Neural crest cell (in vitro differentiated cells): ENCODE data around the gene ARL1. TPM values are rescaled to one million over a fixed set of nuclear protein-coding genes. Genes with fewer than 3 reads are reported as not detected.

Source experiments
- DNase-seq: peaks from one replicate; pipeline ENCODE4 v3.0.0; 2021; ENCODE audit warnings: low read depth, mixed read lengths, low spot score
- H3K27ac Mint-ChIP-seq: one replicate; pipeline ENCODE4 v1.8.0; 2021; ENCODE audit warnings: mild to moderate bottlenecking, mixed read lengths; ENCODE audit not compliant: unreplicated experiment
- H3K27me3 Mint-ChIP-seq: 2 replicates; pipeline ENCODE4 v1.8.0; 2021; ENCODE audit warnings: low read depth, mild to moderate bottlenecking, mixed read lengths
- H3K36me3 Mint-ChIP-seq: 2 replicates; pipeline ENCODE4 v1.8.0; 2021; ENCODE audit warnings: low read depth, mild to moderate bottlenecking, mixed read lengths
- H3K4me1 Mint-ChIP-seq: 2 replicates; pipeline ENCODE4 v1.8.0; 2021; ENCODE audit warnings: mixed read lengths
- H3K4me3 Mint-ChIP-seq: one replicate; pipeline ENCODE4 v1.8.0; 2021; ENCODE audit warnings: mild to moderate bottlenecking, mixed read lengths
- H3K9me3 Mint-ChIP-seq: 2 replicates; pipeline ENCODE4 v1.8.0; 2021; ENCODE audit warnings: mixed read lengths
- CTCF ChIP-seq: fragments of 200-600 bp; sonication (generic); conservative IDR thresholded peaks from 2 replicates; pipeline ENCODE4 v1.5.0; 2021; ENCODE audit warnings: antibody characterized with exemption, mild to moderate bottlenecking
- total RNA-seq: library from RNA; stranded (reverse); gene quantifications from 2 replicates; pipeline ENCODE4 v1.2.1, GENCODE V29; 2021

The ARL1 gene
- total RNA-seq, 1 donor from 2014 or later, result 53.3 TPM

- Mint-ChIP-seq H3K9me3 (no peaks in the 10 kb centered on the region), H3K4me3 (no peak overlapping the region), H3K27me3 (no peaks in the 10 kb centered on the region), H3K27ac (no peak overlapping the region), H3K36me3 (peaks cover 25% of the 10 kb centered on the region), H3K4me1 (no peaks in the 10 kb centered on the region)
- no peak for TF ChIP-seq CTCF
- DNase-seq, result no peak
Measured at GRCh38 chr12:101379149-101379548, 28.4 kb downstream of the ARL1 start.

GRCh38 chr12:101375573-101375972 is 32.0 kb downstream of the ARL1 start:
- H3K27ac Mint-ChIP-seq, result no peak overlapping the region
- H3K36me3 Mint-ChIP-seq, result peaks cover 31% of the 10 kb centered on the region
- no peak for TF ChIP-seq CTCF
- H3K4me3 Mint-ChIP-seq, result no peak overlapping the region
- H3K4me1 Mint-ChIP-seq, result no peaks in the 10 kb centered on the region
- no peaks in the 10 kb centered on the region for H3K9me3 Mint-ChIP-seq
- no peaks in the 10 kb centered on the region for H3K27me3 Mint-ChIP-seq
- no peak for DNase-seq

- DNase-seq, result no peak
- no peak for TF ChIP-seq CTCF
- H3K4me1 Mint-ChIP-seq, result no peaks in the 10 kb centered on the region
- H3K36me3 Mint-ChIP-seq, result peaks cover 25% of the 10 kb centered on the region
- H3K4me3 Mint-ChIP-seq, result no peak overlapping the region
- H3K27me3 Mint-ChIP-seq, result no peaks in the 10 kb centered on the region
- H3K9me3 Mint-ChIP-seq, result no peaks in the 10 kb centered on the region
- no peak overlapping the region for H3K27ac Mint-ChIP-seq
Measured at GRCh38 chr12:101372431-101372830, 35.1 kb downstream of the ARL1 start.

GRCh38 chr12:101368016-101368415 is 39.6 kb downstream of the ARL1 start:
- Mint-ChIP-seq H3K27ac (no peak overlapping the region), H3K27me3 (no peaks in the 10 kb centered on the region), H3K4me3 (no peak overlapping the region), H3K36me3 (peaks cover 23% of the 10 kb centered on the region), H3K4me1 (no peaks in the 10 kb centered on the region), H3K9me3 (no peaks in the 10 kb centered on the region)
- TF ChIP-seq CTCF, result no peak
- DNase-seq, result no peak

GRCh38 chr12:101361455-101361854 is 46.1 kb downstream of the ARL1 start:
- Mint-ChIP-seq H3K4me1 (no peaks in the 10 kb centered on the region), H3K36me3 (peaks cover 9% of the 10 kb centered on the region), H3K27me3 (no peaks in the 10 kb centered on the region), H3K9me3 (no peaks in the 10 kb centered on the region), H3K27ac (no peak overlapping the region), H3K4me3 (no peak overlapping the region)
- no peak for TF ChIP-seq CTCF
- DNase-seq, result no peak

- H3K4me1 Mint-ChIP-seq, result no peaks in the 10 kb centered on the region
- H3K27me3 Mint-ChIP-seq, result no peaks in the 10 kb centered on the region
- peaks cover 11% of the 10 kb centered on the region for H3K36me3 Mint-ChIP-seq
- DNase-seq, result no peak
- no peak for TF ChIP-seq CTCF
- no peaks in the 10 kb centered on the region for H3K9me3 Mint-ChIP-seq
- no peak overlapping the region for H3K27ac Mint-ChIP-seq
- H3K4me3 Mint-ChIP-seq, result no peak overlapping the region
Measured at GRCh38 chr12:101356794-101357193, 50.8 kb downstream of the ARL1 start.
